ENCODE data around the gene CYB5D1.

Gene CYB5D1

DNA sequence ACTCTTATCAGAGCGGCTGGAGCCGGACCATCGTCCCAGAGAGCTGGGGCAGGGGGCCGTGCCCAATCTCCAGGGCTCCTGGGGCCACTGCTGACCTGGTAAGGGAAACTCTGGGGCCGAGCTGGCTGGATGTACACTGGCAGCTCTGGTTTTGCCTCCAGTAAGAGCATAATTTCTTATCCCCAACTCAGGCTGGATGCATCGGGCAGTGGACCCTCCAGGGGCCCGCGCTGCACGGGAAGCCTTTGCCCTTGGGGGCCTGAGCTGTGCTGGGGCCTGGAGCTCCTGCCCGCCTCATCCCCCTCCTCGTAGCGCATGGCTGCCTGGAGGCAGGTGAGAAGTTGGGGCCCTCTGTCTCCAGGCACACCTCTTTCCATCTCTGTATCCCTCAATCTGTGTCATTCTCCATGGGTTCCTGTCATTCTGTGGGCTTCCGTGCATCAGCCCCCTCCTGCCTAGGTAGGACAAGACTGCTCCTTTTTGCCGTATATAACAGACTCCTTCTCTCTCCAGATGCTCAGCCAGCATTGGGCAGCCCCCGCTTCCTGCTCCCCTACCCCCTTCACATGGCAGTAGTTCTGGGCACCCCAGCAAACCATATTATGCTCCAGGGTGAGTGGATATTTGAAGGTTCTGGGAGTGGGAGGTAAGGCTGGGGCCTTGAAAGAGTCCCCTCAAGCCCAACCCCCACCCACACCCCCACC, 12.3 kb upstream of the CYB5D1 start:
- DNase-seq: no peak

DNA sequence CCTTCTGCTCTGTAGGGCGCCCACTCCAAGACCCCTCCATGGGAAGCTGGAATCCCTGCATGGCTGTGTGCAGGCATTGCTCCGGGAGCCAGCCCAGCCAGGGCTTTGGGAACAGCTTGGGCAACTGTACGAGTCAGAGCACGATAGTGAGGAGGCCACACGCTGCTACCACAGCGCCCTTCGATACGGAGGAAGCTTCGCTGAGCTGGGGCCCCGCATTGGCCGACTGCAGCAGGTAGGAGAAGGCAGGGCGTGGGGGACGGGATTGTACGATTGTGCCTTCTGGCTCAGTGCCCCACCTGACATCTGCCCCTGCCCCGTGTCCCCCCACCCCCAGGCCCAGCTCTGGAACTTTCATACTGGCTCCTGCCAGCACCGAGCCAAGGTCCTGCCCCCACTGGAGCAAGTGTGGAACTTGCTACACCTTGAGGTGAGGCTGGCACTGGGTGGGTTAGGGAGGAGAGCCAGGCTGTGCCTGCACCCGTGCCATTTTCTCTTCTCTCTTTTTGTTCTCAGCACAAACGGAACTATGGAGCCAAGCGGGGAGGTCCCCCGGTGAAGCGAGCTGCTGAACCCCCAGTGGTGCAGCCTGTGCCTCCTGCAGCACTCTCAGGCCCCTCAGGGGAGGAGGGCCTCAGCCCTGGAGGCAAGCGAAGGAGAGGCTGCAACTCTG, 11.6 kb upstream of the CYB5D1 start:
- DNase-seq: no peak

DNA sequence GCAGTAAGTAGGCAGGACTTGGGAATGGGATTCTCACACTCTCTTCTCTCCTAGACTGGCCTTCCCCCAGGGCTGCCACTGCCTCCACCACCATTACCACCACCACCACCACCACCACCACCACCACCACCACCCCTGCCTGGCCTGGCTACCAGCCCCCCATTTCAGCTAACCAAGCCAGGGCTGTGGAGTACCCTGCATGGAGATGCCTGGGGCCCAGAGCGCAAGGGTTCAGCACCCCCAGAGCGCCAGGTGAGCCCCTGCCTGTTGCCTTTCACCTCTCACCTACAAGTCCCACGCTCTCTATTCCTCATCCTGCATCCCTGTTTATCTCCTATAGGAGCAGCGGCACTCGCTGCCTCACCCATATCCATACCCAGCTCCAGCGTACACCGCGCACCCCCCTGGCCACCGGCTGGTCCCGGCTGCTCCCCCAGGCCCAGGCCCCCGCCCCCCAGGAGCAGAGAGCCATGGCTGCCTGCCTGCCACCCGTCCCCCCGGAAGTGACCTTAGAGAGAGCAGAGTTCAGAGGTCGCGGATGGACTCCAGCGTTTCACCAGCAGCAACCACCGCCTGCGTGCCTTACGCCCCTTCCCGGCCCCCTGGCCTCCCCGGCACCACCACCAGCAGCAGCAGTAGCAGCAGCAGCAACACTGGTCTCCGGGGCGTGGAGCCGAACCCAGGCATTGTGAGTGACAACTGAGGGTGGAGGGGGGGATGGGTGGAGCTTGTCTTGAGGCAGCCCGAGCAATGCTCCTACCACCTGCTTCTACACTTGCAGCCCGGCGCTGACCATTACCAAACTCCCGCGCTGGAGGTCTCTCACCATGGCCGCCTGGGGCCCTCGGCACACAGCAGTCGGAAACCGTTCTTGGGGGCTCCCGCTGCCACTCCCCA, 10.8 kb upstream of the CYB5D1 start:
- DNase-seq: no peak

DNA sequence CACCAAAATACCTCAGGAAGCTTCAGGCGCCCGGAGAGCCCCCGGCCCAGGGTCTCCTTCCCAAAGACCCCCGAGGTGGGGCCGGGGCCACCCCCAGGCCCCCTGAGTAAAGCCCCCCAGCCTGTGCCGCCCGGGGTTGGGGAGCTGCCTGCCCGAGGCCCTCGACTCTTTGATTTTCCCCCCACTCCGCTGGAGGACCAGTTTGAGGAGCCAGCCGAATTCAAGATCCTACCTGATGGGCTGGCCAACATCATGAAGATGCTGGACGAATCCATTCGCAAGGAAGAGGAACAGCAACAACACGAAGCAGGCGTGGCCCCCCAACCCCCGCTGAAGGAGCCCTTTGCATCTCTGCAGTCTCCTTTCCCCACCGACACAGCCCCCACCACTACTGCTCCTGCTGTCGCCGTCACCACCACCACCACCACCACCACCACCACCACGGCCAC, 9.6 kb upstream of the CYB5D1 start:
- DNase-seq: no peak

DNA sequence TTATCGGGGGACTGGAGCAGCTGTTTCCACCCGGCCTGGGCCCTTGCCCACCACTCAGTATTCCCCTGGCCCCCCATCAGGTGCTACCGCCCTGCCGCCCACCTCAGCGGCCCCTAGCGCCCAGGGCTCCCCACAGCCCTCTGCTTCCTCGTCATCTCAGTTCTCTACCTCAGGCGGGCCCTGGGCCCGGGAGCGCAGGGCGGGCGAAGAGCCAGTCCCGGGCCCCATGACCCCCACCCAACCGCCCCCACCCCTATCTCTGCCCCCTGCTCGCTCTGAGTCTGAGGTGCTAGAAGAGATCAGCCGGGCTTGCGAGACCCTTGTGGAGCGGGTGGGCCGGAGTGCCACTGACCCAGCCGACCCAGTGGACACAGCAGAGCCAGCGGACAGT, 9.1 kb upstream of the CYB5D1 start:
- DNase-seq: no peak

DNA sequence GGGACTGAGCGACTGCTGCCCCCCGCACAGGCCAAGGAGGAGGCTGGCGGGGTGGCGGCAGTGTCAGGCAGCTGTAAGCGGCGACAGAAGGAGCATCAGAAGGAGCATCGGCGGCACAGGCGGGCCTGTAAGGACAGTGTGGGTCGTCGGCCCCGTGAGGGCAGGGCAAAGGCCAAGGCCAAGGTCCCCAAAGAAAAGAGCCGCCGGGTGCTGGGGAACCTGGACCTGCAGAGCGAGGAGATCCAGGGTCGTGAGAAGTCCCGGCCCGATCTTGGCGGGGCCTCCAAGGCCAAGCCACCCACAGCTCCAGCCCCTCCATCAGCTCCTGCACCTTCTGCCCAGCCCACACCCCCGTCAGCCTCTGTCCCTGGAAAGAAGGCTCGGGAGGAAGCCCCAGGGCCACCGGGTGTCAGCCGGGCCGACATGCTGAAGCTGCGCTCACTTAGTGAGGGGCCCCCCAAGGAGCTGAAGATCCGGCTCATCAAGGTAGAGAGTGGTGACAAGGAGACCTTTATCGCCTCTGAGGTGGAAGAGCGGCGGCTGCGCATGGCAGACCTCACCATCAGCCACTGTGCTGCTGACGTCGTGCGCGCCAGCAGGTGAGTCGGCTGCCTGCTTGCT, 8.6 kb upstream of the CYB5D1 start:
- DNase-seq: no peak

DNA sequence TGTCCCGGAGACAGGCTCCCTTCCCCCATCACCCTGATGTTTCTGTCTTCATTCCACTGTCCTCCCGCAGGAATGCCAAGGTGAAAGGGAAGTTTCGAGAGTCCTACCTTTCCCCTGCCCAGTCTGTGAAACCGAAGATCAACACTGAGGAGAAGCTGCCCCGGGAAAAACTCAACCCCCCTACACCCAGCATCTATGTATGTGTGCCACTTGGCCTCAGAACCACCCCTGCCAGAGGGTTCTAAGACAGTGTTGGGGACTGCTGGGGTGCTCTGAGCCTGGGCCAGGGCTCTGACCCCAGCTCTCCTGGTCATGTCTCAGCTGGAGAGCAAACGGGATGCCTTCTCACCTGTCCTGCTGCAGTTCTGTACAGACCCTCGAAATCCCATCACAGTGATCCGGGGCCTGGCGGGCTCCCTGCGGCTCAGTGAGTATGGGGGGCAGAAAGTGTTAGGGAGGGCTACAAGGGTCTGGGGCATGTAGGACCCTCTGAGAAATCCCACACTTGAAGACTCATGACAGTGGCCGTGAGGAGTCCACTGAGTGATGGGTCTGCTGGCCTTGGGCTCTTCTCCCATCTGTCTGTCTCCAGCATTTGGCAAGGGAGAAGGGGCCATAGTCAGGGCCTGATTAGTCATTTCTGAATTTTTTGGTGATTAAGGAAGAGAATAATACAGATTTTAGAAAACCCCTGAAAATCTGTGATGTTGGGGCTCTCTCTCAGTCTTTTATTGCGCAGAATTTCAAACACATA, 7.9 kb upstream of the CYB5D1 start:
- no peak for DNase-seq

DNA sequence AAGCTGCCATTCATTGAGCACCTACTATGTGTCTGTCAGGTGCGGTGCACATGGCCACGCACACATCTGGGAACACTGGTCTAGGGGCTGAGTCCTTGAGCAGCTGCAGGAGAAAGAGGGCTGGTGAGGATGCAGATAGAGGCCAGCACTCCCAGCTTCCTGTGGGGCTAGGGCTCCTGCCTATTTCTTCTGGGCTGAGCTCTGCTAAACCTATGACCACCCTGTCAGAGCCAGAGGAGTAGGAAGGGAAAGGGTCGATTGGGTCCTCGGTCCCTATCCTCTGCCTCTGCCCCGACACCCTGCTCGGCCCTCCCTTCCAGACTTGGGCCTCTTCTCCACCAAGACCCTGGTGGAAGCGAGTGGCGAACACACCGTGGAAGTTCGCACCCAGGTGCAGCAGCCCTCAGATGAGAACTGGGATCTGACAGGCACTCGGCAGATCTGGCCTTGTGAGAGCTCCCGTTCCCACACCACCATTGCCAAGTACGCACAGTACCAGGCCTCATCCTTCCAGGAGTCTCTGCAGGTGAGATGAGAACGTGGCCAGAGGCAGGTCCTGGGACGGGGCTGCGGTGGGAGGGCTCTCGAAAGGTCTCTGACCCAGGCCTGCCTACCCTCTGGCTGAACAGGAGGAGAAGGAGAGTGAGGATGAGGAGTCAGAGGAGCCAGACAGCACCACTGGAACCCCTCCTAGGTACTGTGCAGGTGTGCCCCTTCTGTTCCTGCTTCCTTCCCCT, 6.9 kb upstream of the CYB5D1 start:
- no peak for DNase-seq

DNA sequence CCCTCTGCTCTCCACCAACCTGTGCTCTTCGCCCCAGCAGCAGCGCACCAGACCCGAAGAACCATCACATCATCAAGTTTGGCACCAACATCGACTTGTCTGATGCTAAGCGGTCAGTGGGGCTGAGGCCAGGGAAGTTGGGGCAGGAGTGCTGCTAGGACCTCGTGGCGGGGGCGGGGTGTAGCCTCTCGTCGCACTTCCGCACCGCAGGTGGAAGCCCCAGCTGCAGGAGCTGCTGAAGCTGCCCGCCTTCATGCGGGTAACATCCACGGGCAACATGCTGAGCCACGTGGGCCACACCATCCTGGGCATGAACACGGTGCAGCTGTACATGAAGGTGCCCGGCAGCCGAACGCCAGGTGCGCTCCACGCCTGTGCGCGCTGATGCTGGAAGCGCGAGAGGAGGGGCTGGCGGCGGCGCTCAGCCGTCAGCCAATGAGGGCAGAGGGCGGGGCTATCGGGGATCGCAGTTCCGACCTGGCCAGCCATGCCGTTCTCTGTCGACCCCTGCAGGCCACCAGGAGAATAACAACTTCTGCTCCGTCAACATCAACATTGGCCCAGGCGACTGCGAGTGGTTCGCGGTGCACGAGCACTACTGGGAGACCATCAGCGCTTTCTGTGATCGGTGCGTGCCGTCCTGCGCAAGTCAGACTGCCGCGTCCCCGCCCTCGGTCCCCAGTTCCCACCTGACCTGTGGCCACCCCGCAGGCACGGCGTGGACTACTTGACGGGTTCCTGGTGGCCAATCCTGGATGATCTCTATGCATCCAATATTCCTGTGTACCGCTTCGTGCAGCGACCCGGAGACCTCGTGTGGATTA, 6.2 kb upstream of the CYB5D1 start:
- peak; percentile 79 to 91 (median 86) for DNase-seq

DNA sequence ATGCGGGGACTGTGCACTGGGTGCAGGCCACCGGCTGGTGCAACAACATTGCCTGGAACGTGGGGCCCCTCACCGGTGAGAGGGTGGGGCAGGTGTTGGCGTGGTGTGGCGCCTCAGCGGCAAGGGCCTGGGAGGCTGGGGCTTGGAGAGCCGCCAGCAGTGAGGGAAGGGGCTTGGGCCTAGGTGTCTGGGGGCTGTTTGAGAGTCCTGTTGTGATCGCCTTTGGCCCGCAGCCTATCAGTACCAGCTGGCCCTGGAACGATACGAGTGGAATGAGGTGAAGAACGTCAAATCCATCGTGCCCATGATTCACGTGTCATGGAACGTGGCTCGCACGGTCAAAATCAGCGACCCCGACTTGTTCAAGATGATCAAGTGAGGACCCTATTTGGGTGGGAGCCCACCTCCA, 5.5 kb upstream of the CYB5D1 start:
- no peak for DNase-seq

DNA sequence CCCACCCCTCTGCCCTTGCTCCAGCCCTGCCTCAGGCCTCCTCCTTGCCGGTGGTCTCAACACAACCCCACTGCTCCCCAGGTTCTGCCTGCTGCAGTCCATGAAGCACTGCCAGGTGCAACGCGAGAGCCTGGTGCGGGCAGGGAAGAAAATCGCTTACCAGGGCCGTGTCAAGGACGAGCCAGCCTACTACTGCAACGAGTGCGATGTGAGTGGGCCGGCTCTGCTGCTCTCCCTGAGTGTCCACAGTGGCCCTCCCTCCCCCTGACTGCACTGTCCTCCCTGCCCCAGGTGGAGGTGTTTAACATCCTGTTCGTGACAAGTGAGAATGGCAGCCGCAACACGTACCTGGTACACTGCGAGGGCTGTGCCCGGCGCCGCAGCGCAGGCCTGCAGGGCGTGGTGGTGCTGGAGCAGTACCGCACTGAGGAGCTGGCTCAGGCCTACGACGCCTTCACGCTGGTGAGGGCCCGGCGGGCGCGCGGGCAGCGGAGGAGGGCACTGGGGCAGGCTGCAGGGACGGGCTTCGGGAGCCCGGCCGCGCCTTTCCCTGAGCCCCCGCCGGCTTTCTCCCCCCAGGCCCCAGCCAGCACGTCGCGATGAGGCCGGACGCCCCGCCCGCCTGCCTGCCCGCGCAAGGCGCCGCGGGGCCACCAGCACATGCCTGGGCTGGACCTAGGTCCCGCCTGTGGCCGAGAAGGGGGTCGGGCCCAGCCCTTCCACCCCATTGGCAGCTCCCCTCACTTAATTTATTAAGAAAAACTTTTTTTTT, 4.7 kb upstream of the CYB5D1 start:
- no peak for DNase-seq

DNA sequence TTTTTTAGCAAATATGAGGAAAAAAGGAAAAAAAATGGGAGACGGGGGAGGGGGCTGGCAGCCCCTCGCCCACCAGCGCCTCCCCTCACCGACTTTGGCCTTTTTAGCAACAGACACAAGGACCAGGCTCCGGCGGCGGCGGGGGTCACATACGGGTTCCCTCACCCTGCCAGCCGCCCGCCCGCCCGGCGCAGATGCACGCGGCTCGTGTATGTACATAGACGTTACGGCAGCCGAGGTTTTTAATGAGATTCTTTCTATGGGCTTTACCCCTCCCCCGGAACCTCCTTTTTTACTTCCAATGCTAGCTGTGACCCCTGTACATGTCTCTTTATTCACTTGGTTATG, 4.1 kb upstream of the CYB5D1 start:
- no peak for DNase-seq

DNA sequence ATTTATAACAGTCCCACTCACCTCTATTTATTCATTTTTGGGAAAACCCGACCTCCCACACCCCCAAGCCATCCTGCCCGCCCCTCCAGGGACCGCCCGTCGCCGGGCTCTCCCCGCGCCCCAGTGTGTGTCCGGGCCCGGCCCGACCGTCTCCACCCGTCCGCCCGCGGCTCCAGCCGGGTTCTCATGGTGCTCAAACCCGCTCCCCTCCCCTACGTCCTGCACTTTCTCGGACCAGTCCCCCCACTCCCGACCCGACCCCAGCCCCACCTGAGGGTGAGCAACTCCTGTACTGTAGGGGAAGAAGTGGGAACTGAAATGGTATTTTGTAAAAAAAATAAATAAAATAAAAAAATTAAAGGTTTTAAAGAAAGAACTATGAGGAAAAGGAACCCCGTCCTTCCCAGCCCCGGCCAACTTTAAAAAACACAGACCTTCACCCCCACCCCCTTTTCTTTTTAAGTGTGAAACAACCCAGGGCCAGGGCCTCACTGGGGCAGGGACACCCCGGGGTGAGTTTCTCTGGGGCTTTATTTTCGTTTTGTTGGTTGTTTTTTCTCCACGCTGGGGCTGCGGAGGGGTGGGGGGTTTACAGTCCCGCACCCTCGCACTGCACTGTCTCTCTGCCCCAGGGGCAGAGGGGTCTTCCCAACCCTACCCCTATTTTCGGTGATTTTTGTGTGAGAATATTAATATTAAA, 3.6 kb upstream of the CYB5D1 start:
- DNase-seq: no peak

DNA sequence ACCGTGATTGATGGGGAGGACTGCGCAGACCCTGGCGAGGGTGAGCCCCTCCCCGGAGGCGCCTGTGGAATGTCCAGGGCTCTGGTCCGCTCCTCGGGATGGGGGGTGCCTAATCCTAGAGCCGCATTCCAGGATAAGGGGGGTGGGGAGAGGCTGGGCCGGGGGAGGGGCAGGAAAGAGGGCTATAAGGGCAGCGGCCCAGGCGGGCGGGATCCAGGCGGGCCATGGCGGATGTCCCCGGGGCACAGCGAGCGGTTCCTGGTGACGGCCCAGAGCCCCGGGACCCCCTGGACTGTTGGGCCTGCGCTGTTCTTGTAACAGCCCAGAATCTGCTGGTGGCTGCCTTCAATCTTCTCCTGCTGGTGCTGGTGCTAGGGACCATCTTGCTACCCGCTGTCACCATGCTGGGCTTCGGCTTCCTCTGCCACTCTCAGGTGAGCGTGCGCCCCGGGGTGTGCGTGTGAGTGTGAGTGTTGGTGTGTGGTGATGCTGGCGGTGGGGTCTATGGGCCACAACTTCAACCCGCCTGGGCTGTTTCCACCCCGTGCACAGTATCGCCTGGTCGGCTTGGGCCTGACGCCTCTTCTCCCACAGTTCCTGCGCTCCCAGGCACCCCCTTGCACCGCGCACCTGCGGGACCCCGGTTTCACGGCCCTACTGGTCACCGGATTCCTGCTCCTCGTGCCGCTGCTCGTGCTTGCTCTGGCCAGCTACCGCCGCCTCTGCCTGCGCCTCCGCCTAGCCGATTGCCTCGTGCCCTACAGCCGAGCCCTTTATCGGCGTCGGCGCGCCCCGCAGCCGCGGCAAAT, 2.7 kb upstream of the CYB5D1 start, which contains the start of gene TMEM88:
Gene TMEM88, plus strand, starts transcription at position 216 of the 809 bp plus-strand sequence. Its CDS starts 9 bp downstream, at position 225.
- DNase-seq: no peak

DNA sequence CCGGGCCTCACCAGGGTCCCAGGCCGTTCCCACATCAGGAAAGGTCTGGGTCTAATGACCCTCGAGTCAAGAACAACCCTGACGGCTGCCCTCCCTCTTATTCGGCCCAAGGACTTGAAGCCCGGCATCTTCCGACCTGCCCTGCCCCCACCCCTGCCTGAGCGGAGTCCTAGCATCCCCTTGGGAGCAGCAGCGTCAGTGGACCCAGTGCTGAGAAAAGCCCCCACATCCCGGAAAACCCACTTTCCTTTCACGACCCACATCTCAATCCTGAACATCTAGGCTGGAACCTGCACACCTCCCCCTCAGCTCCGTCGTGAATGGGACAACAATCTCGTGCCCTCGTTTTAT, 2.2 kb upstream of the CYB5D1 start:
- DNase-seq: no peak

DNA sequence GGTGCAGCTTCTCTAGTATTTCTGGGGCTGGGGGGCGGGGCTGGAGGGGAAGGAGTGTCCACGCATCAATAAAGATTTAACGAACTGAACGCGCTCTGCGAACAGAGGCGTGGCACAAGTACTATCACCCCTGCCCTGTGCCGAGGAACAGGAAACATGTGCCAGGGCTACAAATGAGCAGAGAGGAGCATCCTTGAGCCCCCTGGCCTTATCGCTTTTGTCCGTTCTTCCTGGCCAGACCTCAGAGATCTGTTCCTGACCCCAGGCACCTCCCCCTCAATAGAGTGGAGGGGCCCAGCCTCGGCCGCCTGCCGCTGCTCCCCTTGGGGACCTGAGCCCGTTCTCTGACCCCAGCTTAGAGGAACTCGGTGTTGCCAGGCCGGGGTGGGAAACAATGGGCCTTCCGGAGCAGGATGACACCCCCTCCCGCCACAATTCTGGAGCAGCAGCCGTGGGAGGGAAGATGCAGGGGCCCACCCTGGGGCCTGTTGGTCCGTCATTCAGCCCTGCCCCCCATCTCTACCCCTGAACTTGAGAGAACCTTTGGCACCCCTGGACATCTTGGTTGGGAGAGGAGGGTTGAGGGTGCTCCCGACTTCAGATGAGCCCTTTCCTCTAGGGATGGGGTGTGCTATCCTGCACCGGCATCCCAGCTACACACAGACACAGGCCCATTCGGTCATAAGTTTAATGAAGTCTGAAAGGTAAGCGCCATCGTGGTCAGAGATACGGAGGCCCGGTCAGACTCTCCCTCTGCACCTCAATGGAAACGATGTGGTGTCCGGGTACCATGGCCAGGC, 1.6 kb upstream of the CYB5D1 start:
- no peak for DNase-seq

All from activated CD4-positive, CD25-positive, alpha-beta regulatory T cell (primary cell).